HG03457 (cell line): ENCODE data around the gene RAB40C.

Source experiments
- ATAC-seq: cut with Tn5 transposase; IDR thresholded peaks from one replicate; pipeline ENCODE4 v1.9.1; 2021; ENCODE audit warnings: moderate number of reproducible peaks; ENCODE audit not compliant: unreplicated experiment

Gene RAB40C

DNA sequence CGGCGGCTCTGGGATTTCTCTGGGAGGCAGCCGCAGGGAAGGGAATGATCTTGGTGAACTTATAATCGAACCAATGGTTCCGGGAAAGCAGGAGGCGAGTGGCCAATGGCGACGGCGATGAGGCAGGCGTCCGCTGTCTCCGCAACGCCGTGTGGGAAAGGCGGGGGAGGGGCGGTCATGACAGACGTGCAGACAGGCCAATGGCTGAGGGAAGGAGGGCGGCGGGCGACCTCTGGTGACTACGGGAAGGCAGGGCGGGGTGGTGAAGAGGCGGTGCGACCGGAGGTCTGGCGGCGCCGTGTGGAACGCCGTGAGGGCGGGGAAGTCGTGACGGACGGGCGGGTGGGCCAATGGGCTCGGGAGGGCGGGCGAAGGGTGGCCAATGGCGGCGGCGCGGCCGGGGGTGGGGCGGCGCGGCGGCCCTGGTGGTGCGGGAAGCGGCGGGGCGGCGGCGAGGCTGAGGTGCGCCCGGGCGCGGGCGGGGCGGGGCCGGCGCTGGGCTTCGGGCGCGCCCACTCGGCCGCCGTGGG, at the start of gene RAB40C:
TSS of gene RAB40C (plus strand) at position 409 of the 530 bp plus-strand sequence. CDS start 226 bp downstream, outside the sequence.
- ATAC-seq = peak; percentile 56

DNA sequence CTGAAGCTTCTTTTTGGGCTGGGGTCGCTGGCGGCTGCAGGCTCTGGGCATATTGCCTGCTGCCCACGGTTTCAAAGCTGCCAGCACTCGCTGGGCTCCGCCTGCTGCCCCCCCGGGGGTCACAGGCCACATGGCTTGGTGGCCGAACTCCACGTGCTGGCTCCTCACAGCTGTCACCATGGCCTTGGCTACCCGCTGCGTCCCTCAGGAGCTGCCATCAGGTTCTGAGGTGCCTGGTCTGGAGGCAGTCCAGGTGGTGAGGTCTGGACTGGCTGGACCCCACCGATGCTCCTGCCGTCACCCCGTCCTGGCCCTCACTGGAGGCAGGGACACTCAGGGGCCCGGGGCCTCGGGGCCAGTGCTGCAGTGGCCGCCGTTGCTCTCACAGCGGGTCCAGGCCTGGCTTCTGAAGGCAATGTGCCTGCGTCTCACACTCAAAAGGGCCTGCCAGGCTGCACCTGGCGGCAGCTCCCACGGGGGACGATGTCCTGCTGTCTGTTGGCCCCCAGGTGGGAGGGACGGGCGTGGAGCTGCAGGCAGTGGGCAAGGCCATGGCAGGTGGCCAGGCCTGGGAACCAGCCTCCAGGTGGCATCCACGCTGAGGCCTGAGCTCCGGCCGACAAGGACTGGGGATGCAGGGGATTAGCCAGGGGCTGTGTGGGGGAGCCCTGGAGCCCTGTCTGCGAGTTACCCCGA, 49.1 kb upstream of the RAB40C start:
- no peak for ATAC-seq

- ATAC-seq = no peak
These were observed 46.3 kb upstream of the RAB40C start for GRCh38 chr16:543301-544164.

GRCh38 chr16:544517-544916, 45.3 kb upstream of the RAB40C start:
- no peak for ATAC-seq

DNA sequence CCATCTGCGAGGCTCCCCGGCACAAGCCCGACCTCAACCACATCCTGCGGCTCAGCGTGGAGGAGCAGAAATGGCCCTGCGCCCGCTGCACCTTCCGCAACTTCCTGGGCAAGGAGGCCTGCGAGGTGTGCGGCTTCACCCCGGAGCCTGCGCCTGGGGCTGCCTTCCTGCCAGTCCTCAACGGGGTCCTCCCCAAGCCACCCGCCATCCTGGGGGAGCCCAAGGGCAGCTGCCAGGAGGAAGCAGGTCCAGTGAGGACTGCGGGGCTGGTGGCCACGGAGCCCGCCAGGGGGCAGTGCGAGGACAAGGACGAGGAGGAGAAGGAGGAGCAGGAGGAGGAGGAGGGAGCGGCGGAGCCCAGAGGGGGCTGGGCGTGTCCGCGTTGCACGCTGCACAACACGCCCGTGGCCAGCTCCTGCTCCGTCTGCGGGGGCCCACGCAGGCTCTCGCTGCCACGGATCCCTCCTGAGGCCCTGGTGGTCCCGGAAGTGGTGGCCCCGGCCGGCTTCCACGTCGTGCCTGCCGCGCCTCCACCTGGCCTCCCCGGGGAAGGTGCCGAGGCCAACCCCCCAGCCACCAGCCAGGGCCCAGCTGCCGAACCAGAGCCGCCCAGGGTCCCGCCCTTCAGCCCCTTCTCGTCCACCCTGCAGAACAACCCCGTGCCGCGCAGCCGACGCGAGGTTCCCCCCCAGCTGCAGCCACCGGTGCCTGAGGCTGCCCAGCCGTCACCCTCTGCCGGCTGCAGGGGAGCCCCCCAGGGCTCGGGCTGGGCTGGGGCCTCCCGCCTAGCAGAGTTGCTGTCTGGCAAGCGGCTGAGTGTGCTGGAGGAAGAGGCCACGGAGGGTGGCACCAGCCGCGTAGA, 42.7 kb upstream of the RAB40C start:
- no peak for ATAC-seq

- no peak for ATAC-seq
These were observed 41.3 kb upstream of the RAB40C start for GRCh38 chr16:548586-548985.

DNA sequence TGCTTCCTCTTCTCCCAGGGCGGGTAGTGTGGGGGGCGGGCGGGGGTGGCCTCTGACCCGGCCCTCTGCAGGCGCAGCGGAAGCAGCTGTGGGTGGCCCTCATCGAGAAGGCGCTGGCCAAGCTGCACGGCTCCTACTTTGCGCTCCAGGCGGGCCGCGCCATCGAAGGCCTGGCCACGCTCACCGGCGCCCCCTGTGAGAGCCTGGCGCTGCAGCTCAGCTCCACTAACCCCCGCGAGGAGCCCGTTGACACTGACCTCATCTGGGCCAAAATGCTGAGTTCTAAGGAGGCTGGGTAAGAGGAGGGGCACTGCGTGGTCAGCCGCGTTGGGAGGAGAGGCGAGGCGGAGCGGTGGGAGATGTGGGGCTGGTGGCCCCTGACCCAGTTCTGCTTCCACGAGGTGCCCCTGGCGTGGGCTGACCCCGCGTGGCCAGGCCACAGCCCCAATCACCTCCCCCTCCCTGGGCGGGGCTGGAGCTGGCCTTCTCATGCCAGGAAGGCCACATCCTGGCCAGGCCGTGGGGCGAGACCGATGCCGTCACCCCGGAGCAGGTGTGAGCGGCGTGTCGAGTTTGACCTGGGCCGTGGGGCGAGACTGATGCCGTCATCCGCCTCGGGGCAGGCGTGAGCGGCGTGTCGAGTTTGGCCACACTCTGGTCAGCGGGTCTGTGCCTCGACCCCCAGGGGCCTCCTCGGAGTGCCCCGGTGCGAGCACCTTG, 40.2 kb upstream of the RAB40C start:
- ATAC-seq = no peak

DNA sequence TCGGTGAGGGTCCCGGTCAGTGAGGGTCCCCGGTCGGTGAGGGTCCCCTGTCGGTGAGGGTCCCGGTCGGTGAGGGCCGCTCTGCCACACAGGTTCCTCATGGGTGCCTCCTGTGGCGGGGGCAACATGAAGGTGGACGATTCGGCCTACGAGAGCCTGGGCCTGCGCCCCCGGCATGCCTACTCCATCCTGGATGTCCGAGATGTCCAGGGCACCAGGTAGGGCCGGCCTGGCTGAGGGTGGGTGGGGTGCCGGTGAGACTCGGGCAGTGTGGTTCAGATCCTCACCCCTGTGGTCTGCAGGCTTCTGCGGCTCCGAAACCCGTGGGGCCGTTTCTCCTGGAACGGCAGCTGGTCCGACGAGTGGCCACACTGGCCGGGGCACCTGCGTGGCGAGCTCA, 38.7 kb upstream of the RAB40C start:
- no peak for ATAC-seq

GRCh38 chr16:552171-552570, 37.7 kb upstream of the RAB40C start:
- no peak for ATAC-seq

DNA sequence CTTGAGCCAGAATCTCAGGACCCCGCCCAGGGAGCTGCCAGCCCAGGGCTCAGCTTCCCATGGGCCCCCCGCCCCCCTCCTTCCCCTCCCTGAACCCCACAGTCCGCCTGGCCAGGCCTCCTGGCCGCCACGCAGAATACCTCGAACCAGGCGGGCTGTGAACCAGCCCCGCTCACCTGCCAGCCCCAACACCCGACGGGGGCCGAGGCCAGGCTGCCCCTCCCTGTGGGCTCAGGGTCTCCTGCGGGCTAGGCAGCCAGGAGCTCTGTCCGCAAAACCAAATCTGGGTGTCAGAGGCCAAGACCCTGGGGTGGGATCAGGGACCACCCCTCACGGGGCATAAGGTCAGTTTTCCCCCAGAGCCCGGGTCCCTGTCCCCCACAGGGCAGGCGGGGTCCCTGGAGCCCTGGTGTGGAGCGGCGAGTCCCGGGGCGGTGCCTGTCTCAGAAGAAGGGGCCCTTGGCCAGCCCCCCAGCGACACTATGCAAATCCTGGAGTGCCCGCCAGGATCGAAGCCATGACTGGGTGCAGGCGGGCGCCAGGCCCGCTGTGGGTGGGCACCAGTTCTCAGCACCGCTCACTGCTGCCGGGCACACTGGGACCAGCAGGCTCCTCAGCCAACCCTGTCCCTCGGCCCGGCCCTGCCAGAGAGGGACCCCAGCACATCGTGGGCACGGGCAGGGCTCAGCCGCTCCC, 36.1 kb upstream of the RAB40C start:
- no peak for ATAC-seq

DNA sequence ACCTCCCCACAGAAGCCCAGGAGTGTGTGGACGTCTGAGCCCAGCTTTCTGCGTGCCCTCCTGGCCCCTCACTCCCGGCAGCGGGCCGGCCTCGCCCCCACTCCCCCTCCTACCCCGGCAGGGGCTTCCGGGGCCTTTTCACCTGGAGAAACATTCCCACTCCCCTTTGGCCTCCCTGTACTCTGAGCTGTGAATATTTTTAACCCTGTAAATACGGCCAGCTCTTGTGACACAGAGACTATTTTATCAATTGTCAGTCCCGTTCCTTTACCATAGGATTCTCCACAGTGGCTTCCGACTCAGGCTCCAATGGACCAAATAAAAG, 35.6 kb upstream of the RAB40C start:
- no peak for ATAC-seq

GRCh38 chr16:554640-555365, 35.1 kb upstream of the RAB40C start:
- no peak for ATAC-seq

DNA sequence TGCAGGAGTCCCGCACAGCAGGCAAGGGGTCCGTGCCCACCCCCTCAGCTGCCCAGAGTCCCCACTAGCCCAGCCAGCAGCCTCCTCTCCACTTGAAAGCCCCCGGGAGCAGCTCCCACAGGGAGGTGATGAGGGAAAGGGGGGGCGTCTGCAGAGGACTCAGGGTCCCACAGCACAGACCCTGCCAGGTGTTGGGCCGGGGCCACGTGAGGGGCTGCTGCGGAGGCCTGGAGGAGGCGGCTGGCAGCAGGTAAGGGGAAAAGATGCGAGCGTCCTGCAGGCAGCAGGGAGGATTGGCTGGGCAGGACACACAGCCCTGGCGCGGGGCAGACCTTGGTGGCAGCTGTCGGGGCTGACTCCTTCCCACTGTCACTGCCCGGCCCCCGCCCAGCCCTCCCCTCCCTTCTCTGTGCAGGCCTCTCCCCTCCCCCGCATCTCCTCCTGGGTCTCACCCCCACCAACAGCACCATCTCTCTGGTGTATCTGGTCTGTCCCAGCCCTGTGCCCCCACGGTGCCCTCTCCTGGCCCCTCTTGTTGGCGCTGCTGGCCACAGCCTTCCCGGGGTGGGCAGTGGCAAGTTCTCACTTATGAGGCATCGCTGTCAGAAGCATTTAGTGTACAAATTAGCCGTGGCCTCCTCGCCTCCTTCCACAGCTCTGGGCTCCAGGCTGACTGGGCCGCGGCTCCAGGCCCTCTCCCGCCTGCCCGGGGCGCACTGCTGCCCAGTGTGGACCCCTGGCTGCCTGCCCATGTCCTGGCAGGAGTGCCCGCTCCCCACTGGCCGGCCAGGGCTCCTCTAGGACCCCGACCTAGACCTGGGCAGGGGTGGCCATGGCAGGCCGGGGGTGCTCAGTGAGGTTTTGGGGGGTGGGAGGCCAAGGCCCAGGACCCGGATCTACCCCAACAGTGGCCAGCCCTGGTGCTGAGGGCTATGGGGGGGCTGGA, 34.1 kb upstream of the RAB40C start:
- no peak for ATAC-seq

DNA sequence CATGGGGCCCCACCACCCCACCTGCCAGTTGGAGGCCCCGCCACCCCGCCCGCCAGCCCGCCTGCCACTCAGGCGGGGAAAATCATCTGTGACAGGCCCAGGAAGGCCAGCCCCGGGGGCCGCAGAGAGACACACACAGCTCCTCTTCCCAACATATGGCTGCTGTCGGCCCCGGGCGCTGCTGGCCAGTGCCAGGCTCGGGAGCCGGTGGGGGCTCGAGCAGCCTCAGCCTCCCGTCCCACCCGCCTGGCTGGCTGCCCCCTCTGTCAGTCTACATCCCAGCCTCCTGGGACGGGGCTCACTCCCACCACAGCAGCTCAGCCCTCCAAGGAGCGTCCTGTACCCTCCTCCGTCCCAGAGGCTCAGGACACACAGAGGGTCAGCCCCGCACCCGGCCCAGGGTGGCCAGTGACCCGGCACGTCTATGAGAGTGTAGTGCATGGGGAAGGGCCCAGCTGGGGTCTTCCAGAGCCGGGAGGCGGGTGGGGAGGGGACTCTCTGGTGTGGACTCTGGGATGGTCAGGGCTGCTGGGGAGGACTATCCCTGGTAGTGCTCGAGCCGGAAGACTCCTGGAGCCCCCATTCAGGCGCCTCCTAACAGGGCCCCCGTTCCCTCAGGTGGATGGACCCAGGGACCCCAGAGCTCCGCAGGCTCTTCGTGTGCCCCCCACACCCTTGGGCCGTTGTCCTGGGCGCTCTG, 33.2 kb upstream of the RAB40C start:
- ATAC-seq = no peak

GRCh38 chr16:557463-558297, 32.2 kb upstream of the RAB40C start:
- no peak for ATAC-seq

- ATAC-seq = no peak
These were observed 31.4 kb upstream of the RAB40C start for GRCh38 chr16:558298-559020.
